HepG2 (cell line): Measurements from ENCODE around the gene RUNX2. TPM values are rescaled to one million over a fixed set of nuclear protein-coding genes. Genes with fewer than 3 reads are reported as not detected.

ENCODE experiments used
- ATAC-seq: fragments of 200-7000 bp; cut with Tn5 transposase; 3 replicates; pipeline ENCODE4 v1.9.1; 2020; ENCODE audit warnings: mild to moderate bottlenecking, moderate library complexity
- BruUV-seq: library from RNA; stranded (reverse); fragments of 400-500 nt; replicated peaks from 2 replicates; lab custom pipeline; 2021; lab: Mats Ljungman, UMichigan
- CTCF ChIA-PET: fragments of 300-600 bp; formaldehyde crosslinking; extraction: SDS; loops from one replicate; lab custom pipeline; 2021; ENCODE audit warnings: low total read pairs, inconsistent platforms, low intra/inter-chr PET ratio; lab: Yijun Ruan, JAX
- POLR2A ChIA-PET: fragments of 350-600 bp; sonication (Branson Sonifier 250); formaldehyde crosslinking; loops from one replicate; lab custom pipeline; 2020; ENCODE audit warnings: antibody characterized with exemption, inconsistent platforms; lab: Yijun Ruan, JAX
- DNase-seq: peaks from one replicate; pipeline ENCODE4 v3.0.0-alpha.2; 2015; ENCODE audit warnings: low spot score
- FAIRE-seq: peaks from 3 replicates; lab custom pipeline; 2011; peaks lifted over from hg19 to GRCh38; lab: Jason Lieb, UNC
- H2AFZ ChIP-seq: one replicate; pipeline ENCODE4 v1.6.1; 2011; ENCODE audit warnings: low read length, inconsistent platforms
- H3K27ac ChIP-seq: fragments of 300-600 bp; 3 replicates; pipeline ENCODE4 v1.8.0; 2011; ENCODE audit warnings: mixed run types, mild to moderate bottlenecking, mixed read lengths, low read length, inconsistent platforms; ENCODE audit not compliant: insufficient read depth; ENCODE audit errors: extremely low read length
- H3K27me3 ChIP-seq, 2 experiments: fragments of 200-600 bp in 1 of 2; 2 replicates in 1 of 2; 3 replicates in 1 of 2; pipeline versions ENCODE4 v1.6.0 to v1.8.0; 2011; ENCODE audit warnings: low read length in 2 of 2, mild to moderate bottlenecking in 2 of 2, moderate library complexity in 2 of 2, inconsistent platforms in 1 of 2; ENCODE audit not compliant: insufficient read depth in 2 of 2, control insufficient read depth in 1 of 2
- H3K36me3 ChIP-seq, 2 experiments: fragments of 200-600 bp in 1 of 2; replicated peaks in 1 of 2; 2 replicates in 1 of 2; 3 replicates in 1 of 2; pipeline versions ENCODE4 v1.5.1 to v1.8.0; 2011; ENCODE audit warnings: low read length in 2 of 2, inconsistent platforms in 1 of 2; ENCODE audit not compliant: insufficient read depth in 2 of 2, control insufficient read depth in 1 of 2
- H3K4me1 ChIP-seq: 2 replicates; pipeline ENCODE4 v1.5.1; 2012; ENCODE audit warnings: low read length, inconsistent platforms; ENCODE audit not compliant: insufficient read depth
- H3K4me2 ChIP-seq: 2 replicates; pipeline ENCODE4 v1.6.0; 2011; ENCODE audit warnings: low read depth, low read length, inconsistent platforms
- H3K4me3 ChIP-seq, 3 experiments: fragments of 200-600 bp in 1 of 3; sonication (generic), shearing (Covaris generic) in 1 of 3; replicated peaks in 1 of 3; 2 replicates each; pipeline ENCODE4 v1.5.1; 2011 to 2016; ENCODE audit warnings: low read length in 3 of 3, inconsistent platforms in 2 of 3, low read depth in 2 of 3, mild to moderate bottlenecking in 2 of 3, control low read depth in 1 of 3, mixed read lengths in 1 of 3; ENCODE audit not compliant: insufficient read depth in 1 of 3
- H3K79me2 ChIP-seq: one replicate; pipeline ENCODE4 v1.6.1; 2011; ENCODE audit warnings: low read length, inconsistent platforms; ENCODE audit not compliant: insufficient read depth
- H3K9ac ChIP-seq: 2 replicates; pipeline ENCODE4 v1.6.0; 2011; ENCODE audit warnings: mild to moderate bottlenecking, low read depth, low read length, inconsistent platforms; ENCODE audit not compliant: insufficient read depth
- H3K9me3 ChIP-seq: 2 replicates; pipeline ENCODE4 v1.5.1; 2012; ENCODE audit warnings: mild to moderate bottlenecking, low read length
- H4K20me1 ChIP-seq: 2 replicates; pipeline ENCODE4 v1.6.0; 2011; ENCODE audit warnings: inconsistent platforms, mild to moderate bottlenecking, low read length, moderate library complexity; ENCODE audit not compliant: insufficient read depth
- FOSL2 ChIP-seq: sonication (generic); formaldehyde crosslinking; IDR thresholded peaks from 2 replicates; pipeline ENCODE4 v1.4.0; 2020; ENCODE audit warnings: missing genetic modification reagents
- FOXC1 ChIP-seq: sonication (generic); formaldehyde crosslinking; IDR thresholded peaks from 2 replicates; pipeline ENCODE4 v1.8.0; 2022; ENCODE audit warnings: mild to moderate bottlenecking, missing genetic modification reagents, borderline replicate concordance
- HHEX ChIP-seq: IDR thresholded peaks from 2 replicates; pipeline ENCODE4 v1.6.1; 2016; ENCODE audit warnings: control low read depth
- HNRNPK ChIP-seq: fragments of 200-400 bp; formaldehyde crosslinking; IDR thresholded peaks from 2 replicates; pipeline ENCODE4 v1.6.1; 2018; ENCODE audit warnings: low read length, low read depth, moderate library complexity, mild to moderate bottlenecking; ENCODE audit not compliant: poor library complexity, severe bottlenecking
- JUNB ChIP-seq: sonication (generic); formaldehyde crosslinking; IDR thresholded peaks from 2 replicates; pipeline ENCODE4 v1.8.0; 2022; ENCODE audit warnings: missing genetic modification reagents, mild to moderate bottlenecking, borderline replicate concordance
- MIXL1 ChIP-seq: IDR thresholded peaks from 2 replicates; pipeline ENCODE4 v1.6.1; 2016
- RARG ChIP-seq: sonication (generic); formaldehyde crosslinking; IDR thresholded peaks from 2 replicates; pipeline ENCODE4 v1.4.0; 2020; ENCODE audit warnings: low read depth, mild to moderate bottlenecking, missing genetic modification reagents
- YEATS4 ChIP-seq: sonication (generic); formaldehyde crosslinking; IDR thresholded peaks from 2 replicates; pipeline ENCODE4 v1.4.0; 2020; ENCODE audit warnings: missing genetic modification reagents, borderline replicate concordance
- ZFY ChIP-seq: sonication (generic); formaldehyde crosslinking; IDR thresholded peaks from 2 replicates; pipeline ENCODE4 v1.4.0; 2020; ENCODE audit warnings: missing genetic modification reagents
- ZNF12 ChIP-seq: sonication (generic); formaldehyde crosslinking; IDR thresholded peaks from 2 replicates; pipeline ENCODE4 v1.5.0; 2020; ENCODE audit warnings: missing genetic modification reagents
- ZNF160 ChIP-seq: sonication (generic); formaldehyde crosslinking; IDR thresholded peaks from 2 replicates; pipeline ENCODE4 v1.8.0; 2022; ENCODE audit warnings: mild to moderate bottlenecking, inconsistent platforms, missing genetic modification reagents
- ZNF224 ChIP-seq: sonication (generic); formaldehyde crosslinking; IDR thresholded peaks from 2 replicates; pipeline ENCODE4 v1.5.0; 2020; ENCODE audit warnings: mild to moderate bottlenecking, missing genetic modification reagents
- ZNF354B ChIP-seq: sonication (generic); formaldehyde crosslinking; IDR thresholded peaks from 2 replicates; pipeline ENCODE4 v1.8.0; 2022; ENCODE audit warnings: mild to moderate bottlenecking, missing genetic modification reagents
- ZNF503 ChIP-seq: sonication (generic); formaldehyde crosslinking; IDR thresholded peaks from 2 replicates; pipeline ENCODE4 v1.4.0; 2020; ENCODE audit warnings: missing genetic modification reagents
- ZNF576 ChIP-seq: sonication (generic); formaldehyde crosslinking; IDR thresholded peaks from 2 replicates; pipeline ENCODE4 v1.4.0; 2020; ENCODE audit warnings: mild to moderate bottlenecking, missing genetic modification reagents
- ZNF710 ChIP-seq: sonication (generic); formaldehyde crosslinking; IDR thresholded peaks from 2 replicates; pipeline ENCODE4 v1.5.0; 2020; ENCODE audit warnings: mild to moderate bottlenecking, missing genetic modification reagents, borderline replicate concordance
- WGBS: methylation state at CpG from one replicate; pipeline ENCODE4 v1.1.6; 2017; ENCODE audit warnings: low lambda C conversion rate; 5-methylcytosine and 5-hydroxymethylcytosine counted together
- in situ Hi-C: cut with HindIII; loops from 2 replicates; pipeline ENCODE4 v1.10.0; 2017; ENCODE audit warnings: low pct_unique_long_range_greater_than_20kb; ENCODE audit not compliant: extremely low pct_ligation_motif_present
- intact Hi-C: fragments of 100-400 bp; cut with micrococcal nuclease; formaldehyde crosslinking; loops from one replicate; pipeline ENCODE4 v1.10.0; 2022; ENCODE audit not compliant: unreplicated experiment
- polyA plus RNA-seq, 8 experiments: library from polyadenylated mRNA; depleted of rRNA in 3 of 8; stranded (reverse) in 7 of 8; unstranded in 1 of 8; fragments of >200 nt; fragmentation: Illumina TruSeq in 4 of 8; extraction: Trizol in 4 of 8; gene quantifications; 2 replicates each; pipeline versions ENCODE4 v1.2.1 to v1.2.3, GENCODE V29; 2011 to 2016; ENCODE audit warnings: low read depth in 4 of 8, missing spikeins in 1 of 8, mixed read lengths in 1 of 8; ENCODE audit not compliant: insufficient read depth in 1 of 8
- total RNA-seq, 5 experiments: library from RNA; depleted of rRNA; stranded (reverse); fragments of >200 nt; fragmentation: Illumina TruSeq; extraction: Trizol; gene quantifications; 2 replicates each; pipeline ENCODE4 v1.2.3, GENCODE V29; 2016; ENCODE audit warnings: low read depth in 1 of 5
- TF ChIP-seq, protein P1 (sequence below): IDR thresholded peaks from 2 replicates; pipeline ENCODE4 v1.6.1; 2016; ENCODE audit warnings: low read depth, missing genetic modification reagents, missing compliant biosample characterization

The RUNX2 gene
- total and polyA plus RNA-seq, 2 of the 13 experiments (the other 11 are each of a cell fraction or from before 2014, with no cell fraction given) = not detected

GRCh38 chr6:45466686-45467085 lies 138.6 kb downstream of the RUNX2 start:
- DNase-seq = no peak
- Histone ChIP-seq H3K27me3 (peaks cover 1 to 14% of the 10 kb centered on the region in 2 experiments; a peak in 3 of 5 replicates), H3K9ac (no peak overlapping the region), H3K4me1 (no peaks in the 10 kb centered on the region), H3K36me3 (no peaks in the 10 kb centered on the region), H3K27ac (no peak overlapping the region), H3K79me2 (no peaks in the 10 kb centered on the region), H3K9me3 (no peaks in the 10 kb centered on the region), H4K20me1 (no peaks in the 10 kb centered on the region), H2AFZ (no peak overlapping the region), H3K4me3 (no peak overlapping the region), H3K4me2 (no peak overlapping the region)
- ChIA-PET CTCF (no interaction called here), POLR2A (no interaction called here)
- ATAC-seq = no peak
- WGBS = 49% methylated on average over 4 of the region's 4 CpGs
- in situ Hi-C loops (no loop called here), intact Hi-C loops (no loop called here)
- no peak for FAIRE-seq
- BruUV-seq = no TSS peak
- no peak for TF ChIP-seq HNRNPK
- TF ChIP-seq YEATS4 (CRISPR knock-in tag) = no peak
- TF ChIP-seq ZNF503 (CRISPR knock-in tag) = no peak
- TF ChIP-seq FOXC1 (CRISPR knock-in tag) = no peak
- no peak for TF ChIP-seq ZNF12 (CRISPR knock-in tag)
- TF ChIP-seq MIXL1 (CRISPR knock-in tag) = no peak
- TF ChIP-seq ZNF710 = no peak
- no peak for TF ChIP-seq ZNF354B (CRISPR knock-in tag)
- no peak for TF ChIP-seq ZFY (CRISPR knock-in tag)
- TF ChIP-seq JUNB (CRISPR knock-in tag) = no peak
- TF ChIP-seq HHEX (CRISPR knock-in tag) = no peak
- no peak for TF ChIP-seq ZNF224 (CRISPR knock-in tag)
- TF ChIP-seq, protein P1, sequence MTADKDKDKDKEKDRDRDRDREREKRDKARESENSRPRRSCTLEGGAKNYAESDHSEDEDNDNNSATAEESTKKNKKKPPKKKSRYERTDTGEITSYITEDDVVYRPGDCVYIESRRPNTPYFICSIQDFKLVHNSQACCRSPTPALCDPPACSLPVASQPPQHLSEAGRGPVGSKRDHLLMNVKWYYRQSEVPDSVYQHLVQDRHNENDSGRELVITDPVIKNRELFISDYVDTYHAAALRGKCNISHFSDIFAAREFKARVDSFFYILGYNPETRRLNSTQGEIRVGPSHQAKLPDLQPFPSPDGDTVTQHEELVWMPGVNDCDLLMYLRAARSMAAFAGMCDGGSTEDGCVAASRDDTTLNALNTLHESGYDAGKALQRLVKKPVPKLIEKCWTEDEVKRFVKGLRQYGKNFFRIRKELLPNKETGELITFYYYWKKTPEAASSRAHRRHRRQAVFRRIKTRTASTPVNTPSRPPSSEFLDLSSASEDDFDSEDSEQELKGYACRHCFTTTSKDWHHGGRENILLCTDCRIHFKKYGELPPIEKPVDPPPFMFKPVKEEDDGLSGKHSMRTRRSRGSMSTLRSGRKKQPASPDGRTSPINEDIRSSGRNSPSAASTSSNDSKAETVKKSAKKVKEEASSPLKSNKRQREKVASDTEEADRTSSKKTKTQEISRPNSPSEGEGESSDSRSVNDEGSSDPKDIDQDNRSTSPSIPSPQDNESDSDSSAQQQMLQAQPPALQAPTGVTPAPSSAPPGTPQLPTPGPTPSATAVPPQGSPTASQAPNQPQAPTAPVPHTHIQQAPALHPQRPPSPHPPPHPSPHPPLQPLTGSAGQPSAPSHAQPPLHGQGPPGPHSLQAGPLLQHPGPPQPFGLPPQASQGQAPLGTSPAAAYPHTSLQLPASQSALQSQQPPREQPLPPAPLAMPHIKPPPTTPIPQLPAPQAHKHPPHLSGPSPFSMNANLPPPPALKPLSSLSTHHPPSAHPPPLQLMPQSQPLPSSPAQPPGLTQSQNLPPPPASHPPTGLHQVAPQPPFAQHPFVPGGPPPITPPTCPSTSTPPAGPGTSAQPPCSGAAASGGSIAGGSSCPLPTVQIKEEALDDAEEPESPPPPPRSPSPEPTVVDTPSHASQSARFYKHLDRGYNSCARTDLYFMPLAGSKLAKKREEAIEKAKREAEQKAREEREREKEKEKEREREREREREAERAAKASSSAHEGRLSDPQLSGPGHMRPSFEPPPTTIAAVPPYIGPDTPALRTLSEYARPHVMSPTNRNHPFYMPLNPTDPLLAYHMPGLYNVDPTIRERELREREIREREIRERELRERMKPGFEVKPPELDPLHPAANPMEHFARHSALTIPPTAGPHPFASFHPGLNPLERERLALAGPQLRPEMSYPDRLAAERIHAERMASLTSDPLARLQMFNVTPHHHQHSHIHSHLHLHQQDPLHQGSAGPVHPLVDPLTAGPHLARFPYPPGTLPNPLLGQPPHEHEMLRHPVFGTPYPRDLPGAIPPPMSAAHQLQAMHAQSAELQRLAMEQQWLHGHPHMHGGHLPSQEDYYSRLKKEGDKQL (CRISPR knock-in tag) = no peak
- no peak for TF ChIP-seq RARG (CRISPR knock-in tag)
- TF ChIP-seq ZNF576 (CRISPR knock-in tag) = no peak
- TF ChIP-seq FOSL2 (CRISPR knock-in tag) = no peak
- TF ChIP-seq ZNF160 (CRISPR knock-in tag) = no peak
